Aorta (tissue), 5 donors: ENCODE measurements around the gene SIPA1L3. TPM values are rescaled to one million over a fixed set of nuclear protein-coding genes. Genes with fewer than 3 reads are reported as not detected.

Experiments used
- ATAC-seq: fragments of 200-7000 bp; cut with Tn5 transposase; one replicate; pipeline ENCODE4 v1.9.1; 2022; ENCODE audit warnings: moderate library complexity; ENCODE audit not compliant: low FRiP score
- DNase-seq, 2 donors: peaks; one replicate each; pipeline ENCODE4 v3.0.0-alpha.2; 2020
- H3K27ac ChIP-seq, 2 donors: one replicate each; pipeline ENCODE4 v1.5.1; 2013; ENCODE audit warnings: low read length in 2 of 2, mild to moderate bottlenecking in 2 of 2, moderate library complexity in 2 of 2, control low read depth in 1 of 2, inconsistent platforms in 1 of 2, low read depth in 1 of 2
- H3K27me3 ChIP-seq, 2 donors: one replicate each; pipeline ENCODE4 v1.6.1; 2013; ENCODE audit warnings: control low read depth in 1 of 2, low read length in 1 of 2, mild to moderate bottlenecking in 1 of 2, moderate library complexity in 1 of 2; ENCODE audit not compliant: insufficient read depth in 2 of 2, control insufficient read depth in 1 of 2
- H3K36me3 ChIP-seq, 2 donors: one replicate each; pipeline ENCODE4 v1.6.1; 2013; ENCODE audit warnings: control low read depth in 1 of 2, low read length in 1 of 2, mild to moderate bottlenecking in 1 of 2; ENCODE audit not compliant: insufficient read depth in 2 of 2, control insufficient read depth in 1 of 2
- H3K4me1 ChIP-seq, 2 donors: one replicate each; pipeline ENCODE4 v1.6.1; 2013; ENCODE audit warnings: low read length in 2 of 2, control low read depth in 1 of 2, mild to moderate bottlenecking in 1 of 2, moderate library complexity in 1 of 2; ENCODE audit not compliant: insufficient read depth in 2 of 2, control insufficient read depth in 1 of 2
- H3K4me3 ChIP-seq, 2 donors: one replicate each; pipeline ENCODE4 v1.5.1; 2013; ENCODE audit warnings: low read length in 2 of 2, control low read depth in 1 of 2, mild to moderate bottlenecking in 1 of 2
- H3K9me3 ChIP-seq: one replicate; pipeline ENCODE4 v1.6.1; 2013; ENCODE audit warnings: mild to moderate bottlenecking, low read length; ENCODE audit not compliant: control insufficient read depth
- WGBS, 2 donors: extraction: QIAGEN DNeasy Blood & Tissue Kit; methylation state at CpG; one replicate each; pipeline ENCODE4 v1.1.7; 2013; 5-methylcytosine and 5-hydroxymethylcytosine counted together
- intact Hi-C, 2 donors: fragments of 100-400 bp; cut with DNase I; formaldehyde crosslinking; loops; one replicate each; pipeline versions ENCODE4 v1.14.2 to v1.15.0; 2022
- polyA plus RNA-seq, 2 donors: library from polyadenylated mRNA; stranded (reverse); fragments of 200-250 nt; gene quantifications; one replicate each; pipeline ENCODE4 v1.2.3, GENCODE V29; 2013
- total RNA-seq, 2 donors: library from RNA; stranded (reverse); fragmentation: NEBNext Ultra II Directional; extraction: Animal tissue kit (Norgen Biotek cat#: 25700); gene quantifications; one replicate each; pipeline ENCODE4 v1.2.1, GENCODE V29; 2021
- donor health status: healthy with polysubstance abuse.
- donor health status: Bipolar disorder and iron deficiency.
- donor health status: DM: no; HTN: no; CAD: no.
- donor health status: DM: no; HTN: no; CAD: no.
- donor health status: DM: yes; HTN: yes; CAD: no.

Gene SIPA1L3
- total and polyA plus RNA-seq, 4 donors: 1.3 to 20.9 (median 11.2) TPM

DNA sequence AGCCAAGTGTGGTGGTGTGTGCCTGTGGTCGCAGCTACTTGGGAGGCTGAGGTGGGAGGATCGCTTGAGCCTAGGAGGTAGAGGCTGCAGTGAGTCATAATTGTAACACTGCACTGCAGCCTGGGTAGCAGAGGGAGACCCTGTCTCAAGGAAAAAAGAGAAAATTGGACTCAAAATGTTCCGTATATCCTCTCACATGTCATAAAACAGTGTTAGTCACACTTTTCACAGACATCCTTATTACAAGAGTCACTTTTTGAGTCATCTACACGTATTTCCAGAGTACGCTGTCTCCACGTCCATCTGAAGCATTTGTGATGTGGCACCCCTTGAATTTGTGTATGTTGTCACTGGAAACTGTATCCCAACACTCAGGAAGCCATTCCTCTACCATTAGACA is 133.0 kb downstream of the SIPA1L3 start:
- H3K36me3 ChIP-seq: no peaks in the 10 kb centered on the region
- H3K27ac ChIP-seq: no peak overlapping the region
- intact Hi-C loops: no loop called here
- H3K4me1 ChIP-seq: no peaks in the 10 kb centered on the region
- no peak for ATAC-seq
- DNase-seq: peak in 1 of 2 donors; percentile 5
- H3K27me3 ChIP-seq: no peaks in the 10 kb centered on the region
- 93 to 94% methylated on average over 6 of the region's 6 CpGs for WGBS, 2 donors
- H3K4me3 ChIP-seq: no peak overlapping the region
- no peaks in the 10 kb centered on the region for H3K9me3 ChIP-seq

GRCh38 chr19:38042132-38042531 is 135.1 kb downstream of the SIPA1L3 start:
- H3K27ac ChIP-seq: no peak overlapping the region
- H3K4me1 ChIP-seq: no peaks in the 10 kb centered on the region
- no peaks in the 10 kb centered on the region for H3K36me3 ChIP-seq
- no peak overlapping the region for H3K4me3 ChIP-seq
- ATAC-seq (no peak), DNase-seq (no peak)
- H3K27me3 ChIP-seq: no peaks in the 10 kb centered on the region
- WGBS, 2 donors: 98% methylated on average over 2 of the region's 2 CpGs
- intact Hi-C loops: no loop called here
- no peaks in the 10 kb centered on the region for H3K9me3 ChIP-seq

GRCh38 chr19:38043649-38044144 is 136.7 kb downstream of the SIPA1L3 start:
- Histone ChIP-seq H3K36me3 (no peaks in the 10 kb centered on the region), H3K4me1 (no peaks in the 10 kb centered on the region), H3K27me3 (no peaks in the 10 kb centered on the region), H3K27ac (no peak overlapping the region), H3K4me3 (no peak overlapping the region), H3K9me3 (no peaks in the 10 kb centered on the region)
- ATAC-seq (no peak), DNase-seq (no peak)
- intact Hi-C loops: no loop called here
- WGBS, 2 donors: 96 to 97% methylated on average over 5 of the region's 5 CpGs

DNA sequence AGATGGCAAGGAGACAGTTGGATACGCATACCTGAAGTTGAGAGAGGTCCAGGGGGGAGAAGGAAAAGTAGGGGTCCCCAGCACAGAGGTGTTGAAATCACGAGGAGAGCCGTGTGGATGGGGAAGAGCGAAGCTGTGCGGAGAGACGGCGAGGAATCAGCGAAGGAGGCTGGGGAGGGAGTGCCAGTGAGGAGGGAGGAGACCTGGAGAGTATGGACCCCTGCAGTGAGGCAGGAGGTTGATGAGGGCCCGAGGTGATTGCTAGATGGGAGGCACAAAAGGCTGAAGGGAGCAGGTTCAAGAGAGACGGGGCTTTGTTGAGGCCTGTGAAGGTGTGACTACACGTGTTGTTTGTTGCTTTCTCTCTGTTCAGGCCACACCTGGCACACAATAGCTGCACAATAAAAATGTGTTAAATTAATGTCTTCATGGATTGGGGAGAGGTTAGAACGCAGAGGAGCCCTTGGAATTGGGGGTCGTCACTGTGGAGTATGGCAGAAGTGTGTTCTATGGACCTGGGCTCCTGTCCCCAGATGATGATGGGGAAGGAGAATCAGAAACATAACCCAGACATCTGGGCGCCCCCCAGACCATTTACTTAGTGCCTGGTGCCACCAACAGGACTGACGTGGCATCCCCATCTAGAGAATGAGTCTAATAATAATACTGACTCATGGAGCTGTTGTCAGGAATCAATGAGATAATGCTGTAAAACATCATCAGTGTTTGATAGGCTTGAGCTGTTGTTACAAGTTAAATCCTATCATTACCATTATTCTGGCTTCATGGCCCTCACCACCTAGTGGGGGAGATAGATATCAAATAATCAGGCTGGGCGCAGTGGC is 137.5 kb downstream of the SIPA1L3 start:
- DNase-seq (no peak), ATAC-seq (no peak)
- WGBS, 2 donors: 90 to 91% methylated on average over 16 of the region's 16 CpGs
- Histone ChIP-seq H3K36me3 (no peaks in the 10 kb centered on the region), H3K4me3 (no peak overlapping the region), H3K27me3 (no peaks in the 10 kb centered on the region), H3K27ac (no peak overlapping the region), H3K4me1 (no peaks in the 10 kb centered on the region), H3K9me3 (no peaks in the 10 kb centered on the region)
- intact Hi-C loops: no loop called here

DNA sequence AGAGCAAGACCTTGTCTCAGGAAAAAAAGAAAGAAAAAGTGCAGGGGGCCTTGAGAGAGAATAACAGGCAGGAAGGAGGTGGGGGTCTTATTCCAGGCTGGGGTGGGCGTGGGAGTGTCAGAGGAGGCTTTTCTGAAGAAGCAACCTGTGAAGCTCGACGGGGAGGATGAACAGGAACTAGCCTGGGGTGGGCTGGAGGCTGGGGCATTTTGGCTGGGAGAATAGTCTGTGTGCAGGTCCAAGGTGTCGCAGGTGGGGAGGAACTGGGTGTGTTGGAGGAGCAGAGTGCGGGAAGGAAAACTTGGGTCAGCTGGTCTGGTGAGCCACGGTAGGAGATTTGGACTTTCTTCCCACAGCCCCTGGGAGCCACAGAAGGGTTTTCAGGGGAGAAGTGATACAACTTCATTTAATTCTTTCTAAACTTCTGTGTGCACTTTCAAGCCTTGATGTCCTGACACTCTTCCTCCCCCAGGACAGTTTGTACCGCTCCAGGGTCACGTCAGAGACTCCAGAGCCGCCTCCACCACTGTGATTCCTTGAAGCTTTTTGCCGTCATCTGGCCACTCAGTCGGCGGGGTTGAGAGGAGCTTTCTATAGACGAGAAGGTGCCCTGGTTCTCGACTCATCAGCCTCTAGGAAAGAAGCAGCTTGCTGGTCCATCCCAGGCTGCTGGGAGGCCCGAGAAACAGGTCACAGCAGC is 138.7 kb downstream of the SIPA1L3 start:
- intact Hi-C loops: no loop called here
- no peaks in the 10 kb centered on the region for H3K9me3 ChIP-seq
- no peak overlapping the region for H3K4me3 ChIP-seq
- ATAC-seq: no peak
- no peak overlapping the region for H3K27ac ChIP-seq
- DNase-seq: no peak
- WGBS, 2 donors: 89% methylated on average over 15 of the region's 15 CpGs
- H3K4me1 ChIP-seq: no peaks in the 10 kb centered on the region
- H3K27me3 ChIP-seq: no peaks in the 10 kb centered on the region
- no peaks in the 10 kb centered on the region for H3K36me3 ChIP-seq

DNA sequence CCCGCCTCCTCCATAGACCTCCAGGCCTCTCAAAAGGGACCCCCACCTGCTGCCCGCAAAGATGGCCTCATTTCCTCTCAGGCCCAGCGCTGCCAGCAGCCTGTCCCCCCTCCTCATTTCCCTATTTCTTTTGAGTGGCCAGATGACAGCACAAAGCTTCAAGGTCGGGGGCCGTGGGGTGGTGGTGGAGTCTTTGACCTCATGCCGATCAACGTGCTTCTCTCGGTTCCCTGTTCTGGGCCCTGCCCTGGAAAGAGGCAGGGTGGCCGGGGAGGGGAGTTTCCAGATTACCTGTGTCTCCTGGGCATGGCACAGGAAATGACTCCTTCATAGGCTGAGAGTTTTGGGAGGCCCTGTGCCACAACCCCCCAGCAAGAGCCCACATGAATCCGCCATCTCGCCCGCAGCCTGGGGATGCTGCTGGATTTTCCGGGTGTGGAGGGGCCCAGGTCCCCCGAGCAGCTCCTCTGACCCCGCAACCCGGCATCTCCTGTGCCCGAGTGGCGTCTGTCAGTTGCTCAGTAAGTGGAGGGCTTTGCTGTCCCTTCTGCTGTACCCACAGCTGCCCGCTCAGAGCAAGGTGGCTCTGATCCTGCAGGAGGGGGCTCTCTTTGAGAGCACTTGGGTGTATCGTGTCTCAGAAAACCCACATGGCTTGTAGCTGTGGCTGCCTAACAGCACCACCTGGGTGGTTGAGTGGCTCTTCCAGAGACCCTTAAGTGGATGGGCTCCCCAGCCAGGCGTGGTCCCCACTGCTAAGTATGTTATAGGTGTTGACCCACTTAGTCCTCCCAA is 139.4 kb downstream of the SIPA1L3 start:
- Histone ChIP-seq H3K9me3 (no peaks in the 10 kb centered on the region), H3K4me3 (no peak overlapping the region), H3K27me3 (no peaks in the 10 kb centered on the region), H3K36me3 (no peaks in the 10 kb centered on the region), H3K27ac (no peak overlapping the region), H3K4me1 (no peaks in the 10 kb centered on the region)
- 94 to 95% methylated on average over 21 of the region's 21 CpGs for WGBS, 2 donors
- DNase-seq: no peak
- ATAC-seq: no peak
- intact Hi-C loops: no loop called here

- DNase-seq (no peak), ATAC-seq (no peak)
- 91 to 97% methylated on average over 8 of the region's 8 CpGs for WGBS, 2 donors
- Histone ChIP-seq H3K4me1 (no peaks in the 10 kb centered on the region), H3K36me3 (no peaks in the 10 kb centered on the region), H3K27ac (no peak overlapping the region), H3K27me3 (no peaks in the 10 kb centered on the region), H3K9me3 (no peaks in the 10 kb centered on the region), H3K4me3 (no peak overlapping the region)
- intact Hi-C loops: no loop called here
Measured at GRCh38 chr19:38047049-38047438, 140.0 kb downstream of the SIPA1L3 start.

GRCh38 chr19:38047641-38048040 is 140.6 kb downstream of the SIPA1L3 start:
- H3K9me3 ChIP-seq: no peaks in the 10 kb centered on the region
- intact Hi-C loops: no loop called here
- DNase-seq (no peak), ATAC-seq (no peak)
- 81 to 83% methylated on average over 15 of the region's 15 CpGs for WGBS, 2 donors
- no peaks in the 10 kb centered on the region for H3K36me3 ChIP-seq
- no peaks in the 10 kb centered on the region for H3K4me1 ChIP-seq
- H3K27me3 ChIP-seq: no peaks in the 10 kb centered on the region
- no peak overlapping the region for H3K4me3 ChIP-seq
- H3K27ac ChIP-seq: no peak overlapping the region
